WTC11 (cell line): Measurements from ENCODE around the gene VSIR.

Source experiments
- ATF3 ChIP-seq: sonication (generic); formaldehyde crosslinking; conservative IDR thresholded peaks from 2 replicates; pipeline ENCODE4 v1.8.1; 2022; ENCODE audit warnings: mild to moderate bottlenecking, missing genetic modification reagents
- CREB1 ChIP-seq: sonication (generic); formaldehyde crosslinking; IDR thresholded peaks from 2 replicates; pipeline ENCODE4 v1.8.0; 2023; ENCODE audit warnings: mild to moderate bottlenecking, missing genetic modification reagents
- CTCF ChIP-seq: fragments of 200-600 bp; IDR thresholded peaks from 2 replicates; pipeline ENCODE4 v1.8.0; 2022; ENCODE audit warnings: antibody characterized with exemption
- FOXP1 ChIP-seq: sonication (generic); formaldehyde crosslinking; IDR thresholded peaks from 2 replicates; pipeline ENCODE4 v1.8.0; 2022; ENCODE audit warnings: missing genetic modification reagents, mild to moderate bottlenecking, moderate library complexity, borderline replicate concordance
- PRRX2 ChIP-seq: fragments of 250-450 bp; sonication (Bioruptor Pico); IDR thresholded peaks from 2 replicates; pipeline ENCODE4 v1.8.0; 2021; ENCODE audit warnings: mild to moderate bottlenecking
- SP1 ChIP-seq: sonication (generic); formaldehyde crosslinking; conservative IDR thresholded peaks from 2 replicates; pipeline ENCODE4 v1.8.1; 2022; ENCODE audit warnings: missing genetic modification reagents
- TCF7 ChIP-seq: sonication (generic); formaldehyde crosslinking; IDR thresholded peaks from 2 replicates; pipeline ENCODE4 v1.8.0; 2022; ENCODE audit warnings: mild to moderate bottlenecking, low read depth, missing genetic modification reagents, moderate library complexity
- USF2 ChIP-seq: sonication (generic); formaldehyde crosslinking; IDR thresholded peaks from 2 replicates; pipeline ENCODE4 v1.8.1; 2023; ENCODE audit warnings: mild to moderate bottlenecking, missing genetic modification reagents, moderate library complexity
- ZNF317 ChIP-seq: sonication (generic); formaldehyde crosslinking; IDR thresholded peaks from 2 replicates; pipeline ENCODE4 v1.8.1; 2023; ENCODE audit warnings: low read depth, mild to moderate bottlenecking, moderate library complexity, missing genetic modification reagents, borderline replicate concordance

- TF ChIP-seq CTCF (no peak), FOXP1 (CRISPR knock-in tag) (no peak), ZNF317 (CRISPR knock-in tag) (no peak), ATF3 (CRISPR knock-in tag) (no peak), TCF7 (no peak), SP1 (no peak), CREB1 (CRISPR knock-in tag) (no peak), PRRX2 (no peak), USF2 (CRISPR knock-in tag) (no peak)
These were observed 28.9 kb upstream of the VSIR start for GRCh38 chr10:71802235-71802634.
